H9 (cell line): ENCODE results near the gene MRPS18A. TPM values are rescaled to one million over a fixed set of nuclear protein-coding genes. Genes with fewer than 3 reads are reported as not detected.

Source experiments
- DNase-seq: peaks from one replicate; pipeline ENCODE4 v3.0.0-alpha.2; 2017
- H2AFZ ChIP-seq: one replicate; pipeline ENCODE4 v1.6.1; 2013; ENCODE audit warnings: mild to moderate bottlenecking, low read length, control low read depth, moderate library complexity
- H2AK5ac ChIP-seq: 2 replicates; pipeline ENCODE4 v1.6.1; 2013; ENCODE audit warnings: low read length, control low read depth, mixed read lengths; ENCODE audit not compliant: insufficient read length
- H2BK120ac ChIP-seq: one replicate; pipeline ENCODE4 v1.6.1; 2013; ENCODE audit warnings: low read depth, mild to moderate bottlenecking, low read length, control low read depth, inconsistent platforms; ENCODE audit not compliant: poor library complexity, severe bottlenecking
- H2BK12ac ChIP-seq: 2 replicates; pipeline ENCODE4 v1.6.1; 2013; ENCODE audit warnings: low read length, control low read depth, mixed read lengths, low read depth; ENCODE audit not compliant: insufficient read length
- H2BK15ac ChIP-seq: 2 replicates; pipeline ENCODE4 v1.6.1; 2013; ENCODE audit warnings: low read depth, low read length, control low read depth
- H2BK20ac ChIP-seq: one replicate; pipeline ENCODE4 v1.6.1; 2013; ENCODE audit warnings: low read depth, mild to moderate bottlenecking, low read length, control low read depth, inconsistent platforms; ENCODE audit not compliant: poor library complexity, severe bottlenecking
- H2BK5ac ChIP-seq: 2 replicates; pipeline ENCODE4 v1.6.1; 2013; ENCODE audit warnings: low read length, control low read depth, mixed read lengths; ENCODE audit not compliant: insufficient read length
- H3K14ac ChIP-seq: 2 replicates; pipeline ENCODE4 v1.6.1; 2013; ENCODE audit warnings: low read length, control low read depth; ENCODE audit not compliant: insufficient read depth
- H3K18ac ChIP-seq: 2 replicates; pipeline ENCODE4 v1.6.1; 2013; ENCODE audit warnings: low read depth, mild to moderate bottlenecking, mixed read lengths, low read length, control low read depth; ENCODE audit not compliant: insufficient read length
- H3K23ac ChIP-seq: 2 replicates; pipeline ENCODE4 v1.6.1; 2013; ENCODE audit warnings: low read length, control low read depth, mixed read lengths, low read depth; ENCODE audit not compliant: insufficient read length
- H3K23me2 ChIP-seq: 2 replicates; pipeline ENCODE4 v1.6.1; 2013; ENCODE audit warnings: low read depth, mild to moderate bottlenecking, mixed read lengths, low read length, control low read depth; ENCODE audit not compliant: insufficient read length, poor library complexity, severe bottlenecking
- H3K27ac ChIP-seq: 2 replicates; pipeline ENCODE4 v1.5.1; 2013; ENCODE audit warnings: low read length, control low read depth, mixed read lengths, low read depth; ENCODE audit not compliant: insufficient read length
- H3K27me3 ChIP-seq: 2 replicates; pipeline ENCODE4 v1.6.1; 2013; ENCODE audit warnings: low read length, control low read depth, inconsistent platforms; ENCODE audit not compliant: insufficient read depth
- H3K4ac ChIP-seq: 2 replicates; pipeline ENCODE4 v1.6.1; 2013; ENCODE audit warnings: low read depth, mild to moderate bottlenecking, control low read depth, inconsistent platforms, low read length, moderate library complexity
- H3K4me1 ChIP-seq: 2 replicates; pipeline ENCODE4 v1.6.1; 2013; ENCODE audit warnings: low read length, control low read depth, inconsistent platforms; ENCODE audit not compliant: insufficient read depth
- H3K4me2 ChIP-seq: 2 replicates; pipeline ENCODE4 v1.6.1; 2013; ENCODE audit warnings: low read length, control low read depth, mixed read lengths; ENCODE audit not compliant: insufficient read length, insufficient read depth
- H3K56ac ChIP-seq: 2 replicates; pipeline ENCODE4 v1.6.1; 2013; ENCODE audit warnings: low read depth, mild to moderate bottlenecking, mixed read lengths, low read length, control low read depth; ENCODE audit not compliant: insufficient read length
- H3K79me1 ChIP-seq: 2 replicates; pipeline ENCODE4 v1.6.1; 2013; ENCODE audit warnings: low read depth, mild to moderate bottlenecking, moderate library complexity, low read length, control low read depth, inconsistent platforms; ENCODE audit not compliant: insufficient read depth, poor library complexity, severe bottlenecking
- H3K79me2 ChIP-seq: 2 replicates; pipeline ENCODE4 v1.6.1; 2013; ENCODE audit warnings: low read length, control low read depth, inconsistent platforms; ENCODE audit not compliant: insufficient read depth
- H3K9ac ChIP-seq: 2 replicates; pipeline ENCODE4 v1.6.1; 2013; ENCODE audit warnings: low read length, control low read depth, mixed read lengths; ENCODE audit not compliant: insufficient read length; ENCODE audit errors: extremely low read depth
- H3K9me3 ChIP-seq: one replicate; pipeline ENCODE4 v1.6.1; 2013; ENCODE audit warnings: low read depth, low read length, inconsistent platforms; ENCODE audit not compliant: control insufficient read depth
- H3T11ph ChIP-seq: one replicate; pipeline ENCODE4 v1.6.1; 2013; ENCODE audit warnings: mild to moderate bottlenecking, low read length, control low read depth, inconsistent platforms
- H4K20me1 ChIP-seq: one replicate; pipeline ENCODE4 v1.6.1; 2013; ENCODE audit not compliant: control insufficient read depth, insufficient read length, insufficient read depth
- H4K5ac ChIP-seq: 2 replicates; pipeline ENCODE4 v1.6.1; 2013; ENCODE audit warnings: low read depth, mild to moderate bottlenecking, mixed read lengths, low read length, control low read depth; ENCODE audit not compliant: insufficient read length
- H4K8ac ChIP-seq: replicated peaks from 2 replicates; pipeline ENCODE4 v1.6.1; 2013; ENCODE audit warnings: low read length, control low read depth, mixed read lengths, low read depth; ENCODE audit not compliant: insufficient read length
- H4K91ac ChIP-seq: 2 replicates; pipeline ENCODE4 v1.6.1; 2013; ENCODE audit warnings: low read depth, mild to moderate bottlenecking, moderate library complexity, mixed read lengths, low read length, control low read depth; ENCODE audit not compliant: insufficient read length
- H3K27ac Mint-ChIP-seq, 3 experiments: 2 replicates in 2 of 3; 3 replicates in 1 of 3; pipeline ENCODE4 v1.8.0; 2020 to 2021; ENCODE audit warnings: mixed read lengths in 3 of 3, mild to moderate bottlenecking in 1 of 3, moderate library complexity in 1 of 3
- H3K27me3 Mint-ChIP-seq: 2 replicates; pipeline ENCODE4 v1.8.0; 2021; ENCODE audit warnings: low read depth, mild to moderate bottlenecking, moderate library complexity, mixed read lengths
- H3K36me3 Mint-ChIP-seq, 3 experiments: 2 replicates in 2 of 3; 3 replicates in 1 of 3; pipeline ENCODE4 v1.8.0; 2020 to 2021; ENCODE audit warnings: low read depth in 3 of 3, mixed read lengths in 3 of 3; ENCODE audit not compliant: insufficient read depth in 1 of 3
- H3K4me1 Mint-ChIP-seq, 2 experiments: 2 replicates each; pipeline ENCODE4 v1.8.0; 2020; ENCODE audit warnings: mixed read lengths in 2 of 2
- H3K4me3 Mint-ChIP-seq, 2 experiments: 2 replicates in 1 of 2; 3 replicates in 1 of 2; pipeline ENCODE4 v1.8.0; 2020 to 2021; ENCODE audit warnings: mild to moderate bottlenecking in 2 of 2, mixed read lengths in 2 of 2, moderate library complexity in 1 of 2
- H3K9me3 Mint-ChIP-seq, 2 experiments: 2 replicates in 1 of 2; 3 replicates in 1 of 2; pipeline ENCODE4 v1.8.0; 2020; ENCODE audit warnings: mild to moderate bottlenecking in 2 of 2, mixed read lengths in 2 of 2, moderate library complexity in 1 of 2
- WGBS: extraction: QIAGEN DNeasy Blood & Tissue Kit; methylation state at CpG from one replicate; pipeline ENCODE4 v1.1.7; 2013; ENCODE audit warnings: missing lambda C conversion rate, low lambda C conversion rate, mixed read lengths; ENCODE audit not compliant: insufficient read length; ENCODE audit errors: extremely low coverage; 5-methylcytosine and 5-hydroxymethylcytosine counted together
- total RNA-seq: library from RNA; stranded (reverse); gene quantifications from 2 replicates; pipeline ENCODE4 v1.2.1, GENCODE V29; 2021
- TF ChIP-seq, protein P1 (sequence below): fragments of 200-600 bp; sonication (generic); conservative IDR thresholded peaks from 3 replicates; pipeline ENCODE4 v1.8.0; 2021; ENCODE audit warnings: antibody characterized with exemption, mild to moderate bottlenecking

MRPS18A gene
- total RNA-seq, 1 experiment from 2014 or later = 65.1 TPM

DNA sequence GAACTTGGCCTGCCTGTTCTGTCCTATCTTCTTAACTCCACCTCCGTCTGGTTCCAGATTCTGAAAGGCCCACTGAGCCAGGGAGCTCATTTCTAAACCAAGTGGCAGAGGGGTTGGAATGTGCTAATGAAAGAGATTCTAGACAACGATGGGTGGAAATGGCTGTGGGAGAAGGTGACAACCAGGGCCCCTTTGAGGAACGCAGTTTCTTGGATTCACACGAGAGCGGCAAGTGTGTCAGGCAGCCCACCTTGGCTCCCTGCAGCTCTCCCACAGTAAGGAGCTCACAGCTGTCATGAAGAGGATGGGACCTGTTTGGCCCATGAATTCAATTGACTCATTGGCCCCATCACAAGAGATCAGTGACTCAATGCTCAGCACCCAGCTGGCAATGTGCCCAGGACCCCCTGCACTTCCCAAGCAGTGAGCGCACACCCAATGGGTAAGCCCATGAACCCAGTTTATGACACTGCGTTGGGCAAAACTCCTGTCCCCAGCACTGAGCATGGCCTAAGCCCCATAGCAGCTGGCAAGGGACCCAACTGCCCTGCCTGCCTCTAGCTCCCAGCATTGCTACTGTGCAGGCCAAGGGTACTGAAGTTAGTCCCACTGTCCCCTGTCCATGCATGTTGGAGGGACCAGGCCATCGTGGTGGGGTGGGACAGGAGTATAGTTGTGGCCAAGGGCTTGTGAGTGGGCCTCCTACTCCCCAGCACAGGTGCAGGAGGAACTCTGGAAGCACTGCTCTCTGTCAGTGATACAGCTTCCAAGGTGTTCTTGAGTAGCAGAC, 16.4 kb downstream of the MRPS18A start:
- H3K27ac Mint-ChIP-seq = peak overlapping the region in 1 of 3 experiments; percentile 63; a peak in 1 of 7 replicates

More for the DNA sequence above, 16.4 kb downstream of the MRPS18A start:
- Histone ChIP-seq H3K56ac (no peak overlapping the region), H3K27me3 (no peaks in the 10 kb centered on the region; the same call in 1 of the 2 replicates), H2BK5ac (no peak overlapping the region), H3K27ac (no peak overlapping the region), H3K9me3 (no peaks in the 10 kb centered on the region), H2BK15ac (no peak overlapping the region), H4K8ac (no peak overlapping the region), H3K23ac (no peak overlapping the region), H4K91ac (no peak overlapping the region), H3K79me2 (no peaks in the 10 kb centered on the region), H3K4ac (no peak overlapping the region), H2BK120ac (no peak overlapping the region), H2AFZ (no peak overlapping the region), H3K4me1 (peaks cover 4% of the 10 kb centered on the region), H3K79me1 (no peaks in the 10 kb centered on the region), H3K14ac (no peak overlapping the region), H3T11ph (no peak overlapping the region), H4K20me1 (no peaks in the 10 kb centered on the region), H2BK12ac (no peak overlapping the region), H2BK20ac (no peak overlapping the region), H2AK5ac (no peak overlapping the region), H3K18ac (no peak overlapping the region), H3K9ac (no peak overlapping the region), H3K23me2 (no peaks in the 10 kb centered on the region), H4K5ac (no peak overlapping the region), H3K4me2 (no peak overlapping the region)
- no peak for DNase-seq
- H3K4me3 Mint-ChIP-seq = no peak overlapping the region
- no CpG with 5 or more reads among the region's 8 CpGs for WGBS
- TF ChIP-seq, protein P1, sequence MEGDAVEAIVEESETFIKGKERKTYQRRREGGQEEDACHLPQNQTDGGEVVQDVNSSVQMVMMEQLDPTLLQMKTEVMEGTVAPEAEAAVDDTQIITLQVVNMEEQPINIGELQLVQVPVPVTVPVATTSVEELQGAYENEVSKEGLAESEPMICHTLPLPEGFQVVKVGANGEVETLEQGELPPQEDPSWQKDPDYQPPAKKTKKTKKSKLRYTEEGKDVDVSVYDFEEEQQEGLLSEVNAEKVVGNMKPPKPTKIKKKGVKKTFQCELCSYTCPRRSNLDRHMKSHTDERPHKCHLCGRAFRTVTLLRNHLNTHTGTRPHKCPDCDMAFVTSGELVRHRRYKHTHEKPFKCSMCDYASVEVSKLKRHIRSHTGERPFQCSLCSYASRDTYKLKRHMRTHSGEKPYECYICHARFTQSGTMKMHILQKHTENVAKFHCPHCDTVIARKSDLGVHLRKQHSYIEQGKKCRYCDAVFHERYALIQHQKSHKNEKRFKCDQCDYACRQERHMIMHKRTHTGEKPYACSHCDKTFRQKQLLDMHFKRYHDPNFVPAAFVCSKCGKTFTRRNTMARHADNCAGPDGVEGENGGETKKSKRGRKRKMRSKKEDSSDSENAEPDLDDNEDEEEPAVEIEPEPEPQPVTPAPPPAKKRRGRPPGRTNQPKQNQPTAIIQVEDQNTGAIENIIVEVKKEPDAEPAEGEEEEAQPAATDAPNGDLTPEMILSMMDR = no peak
- peaks cover 7% of the 10 kb centered on the region for H3K27me3 Mint-ChIP-seq
- no peaks in the 10 kb centered on the region; a peak in 2 of 5 replicates for H3K9me3 Mint-ChIP-seq
- H3K4me1 Mint-ChIP-seq = peaks cover 32 to 39% of the 10 kb centered on the region in 2 experiments
- peaks cover 29 to 59% (median 50%) of the 10 kb centered on the region in 3 experiments for H3K36me3 Mint-ChIP-seq
